Transverse colon (tissue), 4 donors: ENCODE results near the gene TUBB. TPM values are rescaled to one million over a fixed set of nuclear protein-coding genes. Genes with fewer than 3 reads are reported as not detected.

Experiments used
- DNase-seq: peaks from one replicate; pipeline ENCODE4 v3.0.0-alpha.2; 2019
- H3K27ac ChIP-seq, 4 donors: fragments of 200-600 bp; sonication (generic); 2 replicates each; pipeline ENCODE4 v1.5.1; 2016 to 2018; ENCODE audit warnings: inconsistent platforms in 4 of 4
- H3K27me3 ChIP-seq: fragments of 200-600 bp; sonication (generic); 2 replicates; pipeline ENCODE4 v1.5.1; 2017; ENCODE audit warnings: inconsistent platforms
- H3K36me3 ChIP-seq, 4 donors: fragments of 200-600 bp; sonication (generic); 2 replicates each; pipeline ENCODE4 v1.5.1; 2017 to 2019; ENCODE audit warnings: inconsistent platforms in 4 of 4
- H3K4me1 ChIP-seq, 4 donors: fragments of 200-600 bp; sonication (generic); 2 replicates each; pipeline ENCODE4 v1.5.1; 2017 to 2020; ENCODE audit warnings: inconsistent platforms in 4 of 4
- H3K4me3 ChIP-seq, 4 donors: fragments of 200-600 bp; sonication (generic); 1 replicate in 1 of 4; 2 replicates in 3 of 4; pipeline versions ENCODE4 v1.5.1 to v1.6.1; 2017 to 2019; ENCODE audit warnings: inconsistent platforms in 4 of 4
- H3K9me3 ChIP-seq, 2 donors: fragments of 200-600 bp; sonication (generic); 2 replicates each; pipeline ENCODE4 v1.5.1; 2017 to 2019; ENCODE audit warnings: inconsistent platforms in 2 of 2
- EP300 ChIP-seq: sonication (generic); formaldehyde crosslinking; IDR thresholded peaks from one replicate; pipeline ENCODE4 v1.6.1; 2017; ENCODE audit warnings: antibody characterized with exemption, low read depth
- POLR2A ChIP-seq: fragments of 450-650 bp; IDR thresholded peaks from one replicate; pipeline ENCODE4 v1.6.1; 2016; ENCODE audit warnings: antibody characterized with exemption, mild to moderate bottlenecking, moderate library complexity
- POLR2AphosphoS5 ChIP-seq, 3 donors: sonication (generic); formaldehyde crosslinking; IDR thresholded peaks; one replicate each; pipeline ENCODE4 v1.6.1; 2016; ENCODE audit warnings: antibody characterized with exemption in 3 of 3
- WGBS, 2 donors: methylation state at CpG; one replicate each; pipeline ENCODE4 v1.1.5; 2018; ENCODE audit warnings: low coverage in 1 of 2; 5-methylcytosine and 5-hydroxymethylcytosine counted together
- in situ Hi-C, 4 donors: fragments of 200-750 bp; cut with MboI; loops; one replicate each; pipeline versions ENCODE4 v1.15.0 to v1.15.1; 2017; ENCODE audit warnings: low sequenced_read_pairs in 3 of 4, low pct_ligation_motif_present in 1 of 4, low pct_unique_long_range_greater_than_20kb in 1 of 4
- intact Hi-C: fragments of 100-400 bp; cut with DNase I; formaldehyde crosslinking; loops from one replicate; pipeline ENCODE4 v1.15.1; 2023; ENCODE audit warnings: low total_unique reads
- total RNA-seq, 4 donors: library from RNA; depleted of rRNA; stranded (reverse); fragments of >200 nt; gene quantifications; one replicate each; pipeline ENCODE4 v1.1.0, GENCODE V29; 2016
- TF ChIP-seq, protein P1 (sequence below), 5 experiments: fragments of 200-600 bp in 3 of 5; fragments of 450-650 bp in 2 of 5; sonication (generic) in 3 of 5; IDR thresholded peaks; 1 replicate in 2 of 5; 2 replicates in 3 of 5; pipeline ENCODE4 v1.5.1; 2016 to 2017; ENCODE audit warnings: antibody characterized with exemption in 5 of 5, inconsistent platforms in 3 of 5, mild to moderate bottlenecking in 2 of 5, moderate library complexity in 1 of 5

Gene TUBB
- total RNA-seq, 4 donors from 2014 or later = 77.1 to 128 (median 106) TPM

GRCh38 chr6:30747300-30747687 is 27.1 kb downstream of the TUBB start:
- no peak for DNase-seq
- H3K4me1 ChIP-seq = peaks cover 29 to 64% (median 57%) of the 10 kb centered on the region in 4 donors
- in situ Hi-C loops (loop anchor here in 2 of 4 donors (10.0 to 25.0 kb wide), 2 partner anchors 78 to 140 kb away; partner anchors contain the start of gene DDR1 (in 2 of the 2)), intact Hi-C loops (no loop called here)
- H3K9me3 ChIP-seq = no peaks in the 10 kb centered on the region
- no peaks in the 10 kb centered on the region for H3K27me3 ChIP-seq
- H3K4me3 ChIP-seq = no peak overlapping the region
- peak overlapping the region; percentile 82 to 88 (median 86) for H3K27ac ChIP-seq
- no peaks in the 10 kb centered on the region for H3K36me3 ChIP-seq
- TF ChIP-seq EP300 (no peak), POLR2AphosphoS5 (IDR thresholded peaks at IDR 0.05) (no peak), POLR2A (no peak)
- TF ChIP-seq, protein P1, sequence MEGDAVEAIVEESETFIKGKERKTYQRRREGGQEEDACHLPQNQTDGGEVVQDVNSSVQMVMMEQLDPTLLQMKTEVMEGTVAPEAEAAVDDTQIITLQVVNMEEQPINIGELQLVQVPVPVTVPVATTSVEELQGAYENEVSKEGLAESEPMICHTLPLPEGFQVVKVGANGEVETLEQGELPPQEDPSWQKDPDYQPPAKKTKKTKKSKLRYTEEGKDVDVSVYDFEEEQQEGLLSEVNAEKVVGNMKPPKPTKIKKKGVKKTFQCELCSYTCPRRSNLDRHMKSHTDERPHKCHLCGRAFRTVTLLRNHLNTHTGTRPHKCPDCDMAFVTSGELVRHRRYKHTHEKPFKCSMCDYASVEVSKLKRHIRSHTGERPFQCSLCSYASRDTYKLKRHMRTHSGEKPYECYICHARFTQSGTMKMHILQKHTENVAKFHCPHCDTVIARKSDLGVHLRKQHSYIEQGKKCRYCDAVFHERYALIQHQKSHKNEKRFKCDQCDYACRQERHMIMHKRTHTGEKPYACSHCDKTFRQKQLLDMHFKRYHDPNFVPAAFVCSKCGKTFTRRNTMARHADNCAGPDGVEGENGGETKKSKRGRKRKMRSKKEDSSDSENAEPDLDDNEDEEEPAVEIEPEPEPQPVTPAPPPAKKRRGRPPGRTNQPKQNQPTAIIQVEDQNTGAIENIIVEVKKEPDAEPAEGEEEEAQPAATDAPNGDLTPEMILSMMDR (IDR thresholded peaks at IDR 0.05) = no peak
- WGBS, 2 donors = 71 to 76% methylated on average over 1 of the region's 1 CpG

DNA sequence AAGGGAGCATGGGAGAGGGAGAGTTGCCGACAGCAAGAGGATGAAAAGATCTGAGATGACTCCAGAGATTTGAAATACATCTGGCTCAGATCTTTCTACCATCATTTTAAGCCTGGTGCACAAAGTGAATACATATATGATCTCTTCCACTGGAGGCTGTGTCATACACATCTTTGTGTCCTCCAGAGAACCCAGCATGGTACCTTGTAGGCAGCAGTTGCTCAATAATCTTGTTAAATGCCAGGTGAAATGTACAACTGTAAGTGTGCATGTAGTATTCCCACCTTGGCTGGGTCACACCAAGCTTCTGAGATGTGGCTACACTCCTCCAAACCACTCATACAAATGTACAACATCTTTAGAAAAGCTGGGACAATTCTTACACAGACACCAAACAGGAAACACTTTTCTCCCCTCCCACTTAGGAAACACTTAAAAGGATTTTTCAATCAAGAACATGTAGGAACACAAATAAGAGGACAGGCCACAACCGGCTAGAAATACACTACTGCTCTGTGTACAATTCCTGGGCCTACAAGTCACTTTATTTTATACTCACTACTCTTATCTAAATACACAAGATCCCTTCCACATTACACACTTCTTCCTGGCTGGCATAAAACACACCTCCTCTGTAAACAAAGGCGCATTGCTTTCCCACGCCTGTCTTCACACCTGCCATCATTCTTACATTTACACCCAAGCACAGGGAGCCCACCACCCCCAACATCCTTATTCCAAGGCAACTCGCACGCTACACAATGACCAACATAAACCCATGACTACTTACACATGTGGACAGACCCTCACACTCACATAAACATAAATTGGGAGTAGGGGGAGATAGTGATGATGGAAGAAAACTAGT is 28.0 kb downstream of the TUBB start:
- Histone ChIP-seq H3K4me3 (no peak overlapping the region), H3K4me1 (peaks cover 29 to 71% (median 60%) of the 10 kb centered on the region in 4 donors), H3K27me3 (no peaks in the 10 kb centered on the region), H3K9me3 (no peaks in the 10 kb centered on the region), H3K36me3 (no peaks in the 10 kb centered on the region), H3K27ac (peak overlapping the region; percentile 82 to 88 (median 86))
- TF ChIP-seq, protein P1 (IDR thresholded peaks at IDR 0.05) = no peak
- peak; percentile 28 to 63 (median 28) for TF ChIP-seq POLR2AphosphoS5 (IDR thresholded peaks at IDR 0.05)
- peak; percentile 27 for TF ChIP-seq POLR2A
- DNase-seq = peak; percentile 64
- WGBS, 2 donors = 49 to 58% methylated on average over 6 of the region's 6 CpGs
- intact Hi-C loops (no loop called here), in situ Hi-C loops (loop anchor here in 2 of 4 donors (10.0 to 25.0 kb wide), 2 partner anchors 77 to 139 kb away; partner anchors contain the start of gene DDR1 (in 2 of the 2))

- in situ Hi-C loops (loop anchor here in 2 of 4 donors (10.0 to 25.0 kb wide), 2 partner anchors 76 to 138 kb away; partner anchors contain the start of gene DDR1 (in 2 of the 2)), intact Hi-C loops (no loop called here)
- Histone ChIP-seq H3K27ac (peak overlapping the region; percentile 82 to 88 (median 86)), H3K27me3 (no peaks in the 10 kb centered on the region), H3K4me1 (peaks cover 29 to 72% (median 61%) of the 10 kb centered on the region in 4 donors), H3K9me3 (no peaks in the 10 kb centered on the region), H3K4me3 (no peak overlapping the region), H3K36me3 (no peaks in the 10 kb centered on the region)
- no peak for DNase-seq
- TF ChIP-seq, protein P1 (IDR thresholded peaks at IDR 0.05) = no peak
- TF ChIP-seq POLR2A (no peak), POLR2AphosphoS5 (IDR thresholded peaks at IDR 0.05) (no peak), EP300 (no peak)
- WGBS, 2 donors = 28 to 47% methylated on average over 4 to 8 of the region's 8 CpGs
Observed at GRCh38 chr6:30748851-30749540, 28.8 kb downstream of the TUBB start.
